Renal cortical epithelial cell (primary cell): ENCODE data around the gene CNNM4. TPM values are rescaled to one million over a fixed set of nuclear protein-coding genes. Genes with fewer than 3 reads are reported as not detected.

Experiments used
- DNase-seq: peaks from one replicate; pipeline ENCODE4 v3.0.0-alpha.2; 2011; ENCODE audit warnings: low read depth
- total RNA-seq: library from RNA; depleted of rRNA; stranded (reverse); fragments of >200 nt; gene quantifications from 2 replicates; pipeline ENCODE4 v1.2.3, GENCODE V29; 2014

Gene CNNM4
- total RNA-seq, 1 donor from 2014 or later, result 5.4 TPM

- no peak for DNase-seq
Observed at GRCh38 chr2:96810783-96811192, 50.1 kb downstream of the CNNM4 start.

DNA sequence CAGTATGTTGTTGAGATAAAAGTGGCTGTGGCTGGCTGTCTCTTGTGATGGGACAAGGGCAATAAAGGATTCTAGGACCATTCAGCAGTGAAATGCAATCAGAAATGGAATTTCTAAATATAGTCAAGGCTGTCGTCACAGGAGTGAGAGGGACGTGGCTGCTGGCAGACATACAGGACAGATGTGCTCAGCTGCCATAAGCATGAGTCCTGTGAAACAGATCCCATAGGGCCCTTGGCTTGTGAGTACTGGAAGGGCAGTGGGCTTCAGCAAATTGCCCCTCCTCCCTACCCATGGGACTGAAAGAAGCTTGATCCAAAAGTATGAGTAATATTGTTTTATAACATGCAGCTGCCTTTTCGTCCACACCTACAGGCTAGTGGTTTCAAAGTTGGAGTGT is 51.2 kb downstream of the CNNM4 start:
- DNase-seq, result no peak

DNA sequence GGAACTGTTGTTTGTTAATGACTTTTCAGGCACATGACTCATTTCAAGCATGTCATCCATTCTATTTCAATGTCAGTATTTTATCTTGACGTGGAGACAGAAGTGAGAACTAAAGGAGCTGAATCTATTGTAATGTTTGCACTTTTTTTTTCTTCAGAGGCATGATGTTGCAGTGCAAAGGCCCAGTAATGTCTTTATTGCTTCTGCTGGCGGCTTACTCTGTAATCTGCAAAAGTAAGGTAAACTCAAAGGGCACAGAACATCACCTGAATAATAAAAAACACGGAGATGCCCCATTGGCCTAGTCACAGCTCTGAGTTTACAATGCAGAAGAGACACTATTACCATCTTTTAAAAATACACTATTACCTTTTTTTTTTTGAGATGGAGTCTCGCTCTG is 53.0 kb downstream of the CNNM4 start:
- no peak for DNase-seq

- peak; percentile 45 for DNase-seq
Observed at GRCh38 chr2:96815326-96816126, 54.8 kb downstream of the CNNM4 start.

GRCh38 chr2:96816127-96816835 is 55.6 kb downstream of the CNNM4 start, which contains the start of gene CNNM3:
Gene CNNM3, plus strand, starts transcription at chr2:96816268. Its CDS starts 10 bp downstream, at chr2:96816278.
- peak; percentile 66 for DNase-seq

DNA sequence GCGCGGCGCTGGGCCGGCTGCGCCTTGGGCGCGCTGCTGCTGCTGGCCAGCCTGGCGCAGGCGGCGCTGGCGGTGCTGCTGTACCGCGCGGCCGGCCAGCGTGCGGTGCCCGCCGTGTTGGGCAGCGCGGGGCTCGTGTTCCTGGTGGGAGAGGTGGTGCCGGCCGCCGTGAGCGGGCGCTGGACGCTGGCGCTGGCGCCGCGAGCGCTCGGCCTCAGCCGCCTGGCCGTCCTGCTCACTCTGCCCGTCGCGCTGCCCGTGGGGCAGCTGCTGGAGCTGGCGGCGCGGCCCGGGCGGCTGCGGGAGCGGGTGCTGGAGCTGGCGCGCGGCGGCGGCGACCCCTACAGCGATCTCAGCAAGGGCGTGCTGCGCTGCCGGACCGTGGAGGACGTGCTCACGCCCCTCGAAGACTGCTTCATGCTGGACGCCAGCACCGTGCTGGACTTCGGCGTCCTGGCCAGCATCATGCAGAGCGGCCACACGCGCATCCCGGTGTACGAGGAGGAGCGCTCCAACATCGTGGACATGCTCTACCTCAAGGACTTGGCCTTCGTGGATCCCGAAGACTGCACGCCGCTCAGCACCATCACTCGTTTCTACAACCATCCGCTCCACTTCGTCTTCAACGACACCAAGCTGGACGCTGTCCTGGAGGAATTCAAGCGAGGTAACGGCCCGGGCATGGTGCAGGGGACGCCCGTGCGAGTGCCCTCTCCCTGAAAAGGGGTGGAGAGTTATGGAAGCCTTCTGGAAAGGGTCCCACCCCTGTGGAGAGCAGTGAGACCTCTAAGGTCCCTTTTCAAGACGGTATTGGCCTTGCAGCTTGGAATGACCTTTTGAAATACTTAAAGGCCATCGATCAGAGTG is 56.4 kb downstream of the CNNM4 start:
- DNase-seq, result no peak

GRCh38 chr2:96817882-96818281 is 57.2 kb downstream of the CNNM4 start:
- DNase-seq, result no peak

GRCh38 chr2:96819128-96819875 is 58.6 kb downstream of the CNNM4 start:
- no peak for DNase-seq

DNA sequence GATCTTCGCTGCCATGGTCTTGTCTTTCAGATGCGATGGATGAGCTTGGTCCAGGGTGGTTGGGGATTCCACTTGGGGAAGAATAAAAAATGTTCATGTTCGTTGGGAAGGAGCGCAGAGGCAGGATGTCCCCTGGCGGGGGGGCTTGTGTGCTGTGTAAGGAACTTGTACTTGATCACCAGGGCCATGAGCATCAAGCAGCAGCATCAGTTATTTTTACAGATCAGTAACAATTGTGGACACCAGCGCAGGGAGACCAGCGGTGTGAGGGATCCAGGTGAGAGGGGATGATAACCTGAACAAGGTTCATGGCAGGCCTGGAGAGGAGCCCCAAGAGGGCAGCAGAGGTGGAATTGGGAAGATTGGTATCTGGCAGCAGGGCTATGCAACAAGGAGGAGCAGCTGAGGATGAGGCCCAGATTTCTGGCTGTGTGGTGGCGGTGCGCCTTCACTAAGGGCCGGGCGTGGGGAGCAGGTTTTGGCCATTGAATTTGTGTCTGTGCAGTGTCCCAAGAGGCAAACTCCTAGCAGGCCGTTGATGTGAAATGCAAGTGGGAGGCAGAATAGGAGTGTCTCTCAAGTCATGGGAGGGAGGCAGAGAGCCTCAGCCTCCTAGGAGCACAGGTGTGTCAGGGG is 59.3 kb downstream of the CNNM4 start:
- no peak for DNase-seq

GRCh38 chr2:96821113-96821675 is 60.5 kb downstream of the CNNM4 start:
- no peak for DNase-seq

DNA sequence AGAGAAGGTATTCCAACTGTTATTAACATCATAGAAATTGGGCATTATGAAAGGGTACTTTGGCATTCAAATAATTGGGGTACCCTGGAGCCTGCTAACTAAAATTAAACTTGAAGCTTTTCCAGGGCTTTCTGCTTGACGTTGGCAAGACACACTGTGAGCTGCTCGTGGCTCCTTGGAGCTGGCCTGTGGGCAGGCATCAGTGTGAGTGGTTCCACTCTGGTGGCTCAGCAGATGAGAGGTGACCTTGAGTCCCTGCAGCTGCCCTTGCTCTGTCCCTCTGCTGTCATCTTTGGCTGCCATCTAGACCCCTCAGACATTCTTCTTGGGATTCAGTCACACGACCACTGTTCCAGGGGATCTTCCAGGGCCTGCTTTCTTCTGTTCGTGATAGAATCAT is 62.1 kb downstream of the CNNM4 start:
- no peak for DNase-seq

DNA sequence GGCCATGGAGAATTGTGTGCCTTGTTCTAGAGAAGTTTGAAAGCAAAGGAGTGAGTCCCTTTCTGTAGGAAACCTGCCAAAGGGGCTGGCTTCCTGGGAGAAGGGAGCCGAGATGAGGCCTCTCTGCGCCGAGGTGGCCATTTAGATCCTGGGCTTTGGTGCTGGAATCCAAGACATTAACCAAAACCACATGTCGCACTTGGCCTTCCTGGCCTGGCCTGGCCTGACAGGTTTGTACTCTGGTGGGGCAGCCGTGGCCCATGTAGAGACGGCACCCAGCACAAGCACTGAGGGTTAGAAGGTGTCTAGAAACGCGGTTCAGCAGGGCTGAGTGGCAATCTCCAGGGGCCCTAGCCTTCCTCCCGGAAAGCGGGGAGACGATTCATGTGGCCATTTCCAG is 62.5 kb downstream of the CNNM4 start:
- no peak for DNase-seq

DNA sequence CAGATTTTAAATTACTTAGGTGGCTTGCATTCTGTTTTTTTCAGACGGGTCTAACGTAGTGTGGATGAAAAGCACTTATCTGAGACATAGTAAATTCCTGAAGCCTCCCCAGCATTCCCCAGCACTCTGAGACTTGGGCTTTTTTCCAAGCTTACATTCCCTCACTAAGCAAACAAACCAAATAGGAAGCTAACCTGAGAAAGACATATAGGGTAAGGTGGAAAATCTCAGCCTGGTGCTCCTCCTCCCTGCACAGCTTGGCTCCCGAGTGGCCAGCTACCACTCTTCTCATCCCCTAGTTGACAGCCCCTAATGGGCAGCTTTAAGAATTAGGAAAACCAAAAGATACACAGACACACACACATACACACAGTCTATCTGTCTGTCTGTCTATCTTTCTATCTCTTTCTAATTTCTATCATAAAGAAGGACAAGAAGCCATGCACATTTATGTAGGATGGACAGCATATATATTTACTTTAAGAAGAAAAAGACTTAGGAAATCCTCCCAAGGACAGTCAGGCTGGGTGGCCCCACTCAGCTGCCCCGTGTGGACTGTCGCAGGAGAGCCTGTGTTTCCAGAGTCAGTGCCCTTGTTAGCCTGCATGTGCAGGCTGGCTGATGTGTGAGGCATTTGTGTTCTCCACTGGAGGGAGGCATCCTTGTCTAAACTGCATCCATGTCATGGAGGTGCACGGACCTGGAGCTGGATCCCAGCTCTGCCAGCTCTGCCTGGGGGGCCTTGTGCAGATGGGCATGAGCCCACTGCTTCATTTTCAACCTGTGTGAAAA is 63.6 kb downstream of the CNNM4 start:
- DNase-seq, result peak; percentile 35

DNA sequence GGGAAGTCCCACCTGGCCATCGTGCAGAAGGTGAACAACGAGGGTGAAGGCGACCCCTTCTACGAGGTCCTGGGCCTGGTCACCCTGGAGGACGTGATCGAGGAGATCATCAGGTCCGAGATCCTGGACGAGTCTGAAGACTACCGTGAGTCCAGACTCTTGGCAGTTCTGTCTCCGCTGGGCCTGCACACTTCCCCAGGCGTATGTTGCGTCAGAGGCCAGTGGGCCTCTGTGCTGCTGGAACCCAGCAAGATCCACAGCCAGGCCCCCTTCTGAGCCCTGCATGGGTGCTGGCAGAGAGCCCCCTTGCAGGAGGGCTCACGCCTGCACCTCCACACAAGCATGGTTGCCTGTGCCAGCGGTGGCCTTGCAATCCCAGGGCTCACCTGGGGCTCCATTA is 64.4 kb downstream of the CNNM4 start:
- DNase-seq, result no peak

DNA sequence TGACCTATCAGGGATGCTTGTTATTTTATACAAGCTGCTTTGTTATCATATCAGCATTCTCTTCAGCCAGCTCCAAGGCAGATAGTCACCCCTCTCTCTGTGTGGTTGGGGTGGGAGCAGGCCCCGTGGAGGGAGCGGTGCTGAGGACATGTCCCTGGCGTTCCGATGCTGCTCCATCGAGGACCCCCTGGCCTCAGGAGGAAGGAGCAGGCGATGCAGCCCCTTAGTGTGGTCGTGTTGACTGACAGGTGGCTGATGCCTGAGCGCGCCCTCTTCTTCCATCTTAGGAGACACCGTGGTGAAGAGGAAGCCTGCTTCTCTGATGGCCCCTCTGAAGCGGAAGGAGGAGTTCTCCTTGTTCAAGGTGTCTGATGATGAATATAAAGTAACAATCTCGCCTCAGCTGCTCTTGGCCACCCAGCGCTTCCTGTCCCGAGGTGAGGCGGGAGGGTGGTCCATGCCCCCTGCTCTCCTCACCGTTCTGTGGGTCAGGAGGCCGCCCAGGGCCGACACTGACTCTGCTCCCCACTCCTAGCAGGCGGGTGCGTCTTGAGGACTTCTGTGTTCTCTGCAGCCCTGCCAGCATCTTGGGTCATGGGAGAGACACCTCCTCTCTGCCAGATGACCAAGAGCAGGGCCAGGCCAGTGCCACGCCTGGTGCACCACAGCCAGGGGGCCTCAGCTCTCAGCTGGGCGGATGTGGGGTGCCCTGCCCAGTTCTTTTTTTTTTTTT is 66.0 kb downstream of the CNNM4 start:
- DNase-seq, result no peak

- no peak for DNase-seq
Observed at GRCh38 chr2:96828436-96828835, 67.7 kb downstream of the CNNM4 start.

DNA sequence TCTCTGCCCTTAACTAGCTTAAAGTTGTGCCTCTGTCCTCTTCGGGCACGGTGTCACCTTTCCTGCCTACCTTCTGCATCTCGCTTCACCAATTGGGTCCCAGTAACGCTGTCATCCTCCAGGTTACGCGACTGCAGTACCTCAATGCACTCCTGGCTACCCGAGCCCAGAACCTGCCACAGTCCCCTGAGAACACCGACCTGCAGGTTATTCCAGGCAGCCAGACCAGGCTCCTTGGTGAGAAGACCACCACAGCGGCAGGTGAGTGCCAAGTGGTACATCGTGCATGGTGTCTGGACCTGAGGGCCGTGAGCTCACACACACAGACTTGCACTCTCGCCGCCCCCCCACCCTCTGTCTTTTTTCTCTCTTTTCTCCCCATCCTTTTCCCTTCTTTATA is 68.2 kb downstream of the CNNM4 start:
- DNase-seq, result no peak

- DNase-seq, result no peak
Observed at GRCh38 chr2:96830044-96830562, 69.4 kb downstream of the CNNM4 start.

DNA sequence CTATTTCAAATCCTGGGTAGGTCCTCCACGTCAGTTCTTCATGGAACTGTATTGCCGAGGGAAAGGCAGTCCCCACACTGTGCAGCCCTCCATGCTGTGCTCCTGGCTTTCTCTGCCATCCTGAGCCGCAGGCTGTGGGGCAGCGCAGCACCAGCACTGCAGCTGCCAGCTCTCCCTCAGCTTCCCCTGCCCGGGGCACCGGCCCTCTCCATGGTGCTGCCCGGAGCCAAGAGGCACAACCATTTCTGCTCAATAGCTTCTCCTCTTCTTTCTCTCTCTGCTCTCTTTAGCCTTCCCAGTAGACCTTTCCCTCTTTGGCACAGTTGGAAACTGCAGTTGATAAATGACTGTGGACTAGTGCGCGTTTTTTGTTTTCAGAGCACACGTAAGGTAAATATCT is 71.0 kb downstream of the CNNM4 start:
- no peak for DNase-seq
